Stimulated activated CD4-positive, alpha-beta T cell treated with anti-CD3 and anti-CD28 coated beads, Interleukin-12 subunit alpha, Interleukin-12 subunit beta, amount 100 ng/mL, for 24 hours (primary cell): ENCODE results near the gene TMBIM1.
"Not testable (repeated sequence)": the region's sequence is repeated elsewhere in the genome, so short reads cannot be mapped to it uniquely, and the experiment has no call there.

Experiments
- DNase-seq, 2 experiments: peaks; one replicate each; pipeline ENCODE4 v3.0.0-alpha.2; 2020; ENCODE audit warnings: low read depth in 2 of 2

TMBIM1 gene

DNA sequence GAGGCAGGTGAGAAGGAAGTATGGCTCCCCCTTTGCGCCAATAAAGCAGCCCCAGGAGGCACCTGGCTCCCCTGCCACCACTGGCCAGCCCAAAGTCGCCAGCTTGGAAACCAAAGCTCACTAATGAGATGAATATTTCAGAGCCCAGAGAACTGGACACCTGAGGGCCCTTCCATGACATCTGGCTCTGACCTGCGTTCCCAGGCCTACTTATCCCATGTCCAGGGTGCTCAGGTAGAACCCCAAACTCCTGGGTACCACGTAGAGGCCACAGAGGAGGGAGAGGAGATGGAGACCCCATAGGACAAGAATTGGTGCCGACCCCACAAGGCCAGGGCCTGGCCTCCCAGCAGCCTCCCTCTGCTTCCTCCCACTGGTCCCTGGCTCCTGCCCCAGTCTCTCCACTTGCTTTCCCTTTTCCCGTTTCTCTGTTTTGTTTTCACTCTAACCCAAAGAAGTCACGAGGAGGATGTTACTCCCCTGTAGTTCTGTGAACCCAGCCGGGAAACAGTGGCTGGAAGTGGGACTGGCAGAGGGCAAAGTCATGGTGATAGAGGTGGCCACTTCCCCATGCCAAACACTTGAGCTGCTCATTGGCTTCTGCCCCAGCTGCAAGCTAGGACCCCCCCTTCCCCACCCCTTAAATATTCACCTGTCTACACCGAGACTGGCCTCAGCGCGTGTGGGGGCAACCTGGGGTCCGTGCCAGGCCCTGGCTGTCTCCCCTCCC lies 820 bp downstream of the TMBIM1 start:
- no peak for DNase-seq

- peak in 1 of 2 experiments; percentile 41 for DNase-seq
Observed at GRCh38 chr2:218290316-218291261, 1.7 kb downstream of the TMBIM1 start.

DNA sequence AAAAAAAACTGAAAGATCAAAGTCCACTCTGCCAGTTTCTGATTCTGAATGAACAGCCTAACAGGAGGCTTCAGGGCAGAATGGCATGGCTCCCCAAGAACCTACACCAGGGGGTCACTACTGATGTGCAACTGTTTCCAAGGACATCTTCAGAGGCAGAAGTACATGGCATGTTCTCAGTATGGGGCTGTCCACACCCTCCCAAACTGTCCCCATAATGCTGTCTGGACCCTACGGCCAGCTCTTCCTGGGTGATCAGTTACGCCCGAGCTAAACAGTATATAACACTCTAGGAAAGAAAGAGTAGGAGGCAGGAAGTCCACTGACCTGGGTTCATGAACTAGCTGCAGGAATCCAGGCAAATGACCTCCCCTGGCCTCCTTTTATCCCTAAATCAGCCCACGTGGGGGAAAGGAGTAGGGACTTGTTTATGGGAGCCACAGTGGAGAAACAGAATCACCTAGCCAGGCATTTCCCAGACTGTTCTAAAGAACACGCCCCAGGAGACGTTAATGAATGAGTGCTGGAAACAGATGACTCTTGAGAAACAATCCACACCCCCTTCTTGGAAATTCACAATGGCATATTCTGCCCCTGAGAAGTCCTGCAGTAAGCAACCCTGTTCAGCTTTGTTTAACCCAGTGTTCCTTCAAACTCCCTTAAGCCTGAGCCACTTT lies 2.5 kb downstream of the TMBIM1 start:
- DNase-seq = no peak

DNA sequence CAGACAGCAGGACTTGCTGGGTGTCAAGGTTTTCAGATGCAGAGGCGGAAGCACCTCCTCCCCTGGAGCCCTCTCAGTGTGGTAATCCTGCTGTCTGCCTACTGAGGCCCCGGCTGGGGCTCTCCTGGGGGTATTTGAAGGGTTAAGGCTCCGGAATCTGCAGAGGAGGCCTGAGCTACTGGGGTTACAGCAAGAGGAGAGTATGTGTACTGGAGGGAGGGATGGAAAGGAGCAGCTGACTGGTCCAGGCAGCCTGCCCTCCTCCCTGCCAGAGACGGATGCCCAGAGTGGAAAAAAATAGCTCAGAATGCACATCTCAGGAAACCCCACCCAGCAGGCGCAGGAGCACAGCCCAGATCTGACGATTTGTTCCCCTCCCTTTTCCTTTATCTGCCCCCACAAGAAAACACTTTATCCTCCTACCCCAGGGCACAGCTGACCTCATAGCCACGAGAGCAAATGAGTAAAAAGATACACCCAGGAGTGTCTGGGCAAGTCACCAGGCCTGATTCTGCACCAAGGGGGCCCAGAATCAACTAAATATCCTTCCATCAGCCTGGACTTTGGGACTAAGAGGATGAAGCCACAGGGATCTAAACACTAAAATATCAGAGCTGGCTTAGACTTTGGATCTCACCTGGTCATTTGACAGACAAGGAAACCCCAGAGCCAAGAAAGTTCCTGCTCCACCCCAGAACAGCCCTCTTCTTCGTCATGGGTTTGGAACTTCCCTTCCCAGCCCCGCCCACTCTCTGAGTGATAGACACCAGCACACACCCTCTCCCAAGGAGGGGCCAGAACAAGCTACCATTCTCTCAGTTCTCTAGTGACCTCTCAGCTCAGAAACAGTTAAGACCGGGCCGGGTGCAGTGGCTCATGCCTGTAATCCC lies 5.5 kb downstream of the TMBIM1 start:
- peak; percentile 55 to 75 for DNase-seq

DNA sequence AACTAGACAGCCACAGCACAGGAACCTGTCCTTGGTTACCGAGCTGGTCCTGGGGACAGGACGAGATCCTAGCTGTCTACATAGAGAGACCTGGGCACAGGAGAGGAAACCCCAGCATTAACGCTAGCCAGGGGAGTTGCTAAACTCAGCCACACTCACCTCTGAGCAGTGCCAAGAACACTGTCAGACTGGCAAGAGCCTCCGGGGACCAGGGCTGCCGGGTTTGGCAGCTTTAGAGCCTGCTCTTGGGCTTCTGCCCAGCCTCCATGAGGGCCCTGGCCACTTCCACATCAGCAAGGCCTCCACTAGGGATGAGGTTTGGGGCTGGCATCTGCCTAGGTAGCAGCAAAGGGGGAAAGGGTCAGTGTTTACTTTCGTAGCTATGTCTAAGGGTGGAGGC lies 6.7 kb downstream of the TMBIM1 start:
- no peak for DNase-seq

DNA sequence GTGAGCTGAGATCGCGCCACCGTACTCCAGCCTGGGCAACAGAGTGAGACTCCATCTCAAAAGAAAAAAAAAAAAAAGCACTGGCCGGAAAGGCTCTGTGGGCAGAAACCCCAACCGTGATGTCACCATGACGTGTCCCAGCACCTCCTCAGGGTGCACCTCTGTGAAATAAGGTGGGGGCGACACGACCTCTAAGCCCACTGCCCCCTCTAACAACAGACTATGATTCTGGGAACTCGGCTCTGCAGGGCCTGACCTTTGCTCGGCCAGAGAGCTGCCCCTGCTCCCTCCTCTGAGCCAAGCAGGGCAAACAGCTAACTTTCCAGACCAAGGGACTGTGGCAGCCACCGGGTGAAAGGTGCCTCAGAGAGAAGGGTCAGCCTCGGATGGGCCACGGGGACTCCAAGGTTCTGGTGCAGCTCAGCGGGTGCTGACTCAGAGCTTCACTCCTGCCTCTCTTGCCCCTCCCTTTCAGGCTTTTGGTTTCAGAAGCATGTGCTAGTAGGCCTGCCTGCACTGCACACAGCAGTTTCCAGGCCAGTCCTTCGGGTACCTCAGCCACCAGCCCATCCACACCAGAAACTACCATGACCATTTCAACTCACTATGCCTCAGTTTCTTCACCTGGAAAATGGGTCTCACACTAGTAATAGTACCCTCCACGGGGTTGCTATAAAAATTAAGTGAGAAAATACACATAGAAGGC lies 8.0 kb downstream of the TMBIM1 start:
- peak; percentile 44 to 48 for DNase-seq

DNA sequence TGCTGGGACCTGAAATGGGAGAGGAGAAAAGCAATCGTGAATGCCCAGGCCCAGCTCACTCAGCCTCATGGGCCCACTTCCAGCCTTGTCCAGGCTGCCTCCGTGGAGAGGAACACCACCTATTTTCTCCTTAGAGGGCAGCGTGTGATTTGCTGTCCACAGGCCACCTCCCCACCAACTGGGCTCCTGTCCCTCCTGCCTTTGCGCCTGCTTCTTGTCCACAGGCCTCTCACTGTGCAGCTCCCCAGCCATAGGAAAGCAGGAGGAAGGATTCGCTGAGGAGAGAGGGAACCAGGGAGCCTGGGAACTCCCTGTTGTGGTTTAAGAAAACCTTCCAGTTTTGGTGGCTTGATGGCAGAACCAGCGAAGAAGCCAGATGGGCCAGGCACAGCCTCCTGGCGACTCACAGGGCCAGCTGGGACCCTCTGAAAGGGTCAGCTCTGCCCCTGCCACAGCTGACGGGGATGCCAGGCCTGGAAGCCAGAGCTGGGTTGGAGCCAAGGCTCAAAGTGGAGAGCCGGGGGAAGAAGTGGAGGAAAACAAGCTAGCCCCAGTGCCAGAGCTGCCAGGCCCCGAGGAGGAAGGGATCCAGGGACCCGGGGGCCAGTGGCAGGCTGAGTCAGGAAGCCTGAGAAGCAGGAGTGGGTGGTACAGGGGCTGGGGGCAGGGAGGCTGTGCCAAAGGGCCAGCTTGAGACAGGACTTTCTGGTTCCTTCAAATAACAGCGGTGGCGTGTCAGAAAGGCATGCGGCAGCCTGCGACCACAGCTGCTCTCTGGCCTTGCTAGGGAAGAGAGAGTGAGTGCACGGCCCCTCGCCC lies 9.9 kb downstream of the TMBIM1 start:
- DNase-seq = no peak

DNA sequence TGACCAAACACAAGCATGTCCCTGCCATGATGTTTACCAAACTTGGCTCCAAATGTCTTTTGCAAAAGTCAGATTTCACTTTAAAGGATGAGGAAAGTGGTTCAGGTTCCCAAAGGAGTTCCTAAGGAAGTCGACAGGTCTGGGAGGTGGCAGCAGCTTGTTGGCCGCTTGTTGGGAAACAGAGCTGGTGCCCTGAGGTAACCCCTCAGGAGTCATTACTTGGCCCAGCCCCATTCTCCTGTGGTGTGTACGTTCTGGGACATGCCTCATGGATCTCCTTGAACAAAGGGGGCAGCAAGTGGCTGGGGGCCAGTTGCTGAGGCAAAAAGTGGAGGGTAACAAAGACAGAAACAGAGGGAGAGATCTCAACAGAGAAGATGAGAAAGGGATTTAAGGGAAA lies 10.9 kb downstream of the TMBIM1 start:
- no peak for DNase-seq

DNA sequence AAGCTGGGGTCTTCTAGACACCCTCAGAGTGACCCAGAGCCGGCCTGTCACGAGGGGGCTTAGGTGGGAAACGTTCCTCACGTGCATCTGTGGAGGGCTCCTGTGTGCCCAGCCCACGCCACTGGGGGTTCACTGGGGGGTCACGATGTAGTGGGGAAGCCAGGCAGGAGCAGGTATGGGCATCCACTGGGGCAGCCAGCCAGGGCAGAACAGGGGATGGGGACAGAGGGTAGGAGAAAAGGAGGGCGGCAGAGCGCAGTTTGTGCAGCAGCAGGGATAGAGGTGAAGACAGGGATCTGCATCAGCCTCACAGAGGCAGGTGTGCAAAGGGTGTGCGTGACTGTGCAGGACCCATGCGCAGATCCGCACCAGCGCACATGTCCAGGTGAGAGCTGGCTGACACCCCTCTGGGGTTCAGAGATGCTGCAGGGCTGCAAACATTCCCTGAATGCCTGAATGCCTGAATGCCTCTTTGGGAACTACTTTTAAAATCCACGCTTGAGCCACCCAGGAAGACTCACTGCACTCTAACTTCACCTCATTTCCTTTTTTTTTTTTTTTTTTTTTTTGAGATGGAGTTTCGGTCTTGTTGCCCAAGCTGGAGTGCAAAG lies 11.9 kb downstream of the TMBIM1 start:
- no peak for DNase-seq

DNA sequence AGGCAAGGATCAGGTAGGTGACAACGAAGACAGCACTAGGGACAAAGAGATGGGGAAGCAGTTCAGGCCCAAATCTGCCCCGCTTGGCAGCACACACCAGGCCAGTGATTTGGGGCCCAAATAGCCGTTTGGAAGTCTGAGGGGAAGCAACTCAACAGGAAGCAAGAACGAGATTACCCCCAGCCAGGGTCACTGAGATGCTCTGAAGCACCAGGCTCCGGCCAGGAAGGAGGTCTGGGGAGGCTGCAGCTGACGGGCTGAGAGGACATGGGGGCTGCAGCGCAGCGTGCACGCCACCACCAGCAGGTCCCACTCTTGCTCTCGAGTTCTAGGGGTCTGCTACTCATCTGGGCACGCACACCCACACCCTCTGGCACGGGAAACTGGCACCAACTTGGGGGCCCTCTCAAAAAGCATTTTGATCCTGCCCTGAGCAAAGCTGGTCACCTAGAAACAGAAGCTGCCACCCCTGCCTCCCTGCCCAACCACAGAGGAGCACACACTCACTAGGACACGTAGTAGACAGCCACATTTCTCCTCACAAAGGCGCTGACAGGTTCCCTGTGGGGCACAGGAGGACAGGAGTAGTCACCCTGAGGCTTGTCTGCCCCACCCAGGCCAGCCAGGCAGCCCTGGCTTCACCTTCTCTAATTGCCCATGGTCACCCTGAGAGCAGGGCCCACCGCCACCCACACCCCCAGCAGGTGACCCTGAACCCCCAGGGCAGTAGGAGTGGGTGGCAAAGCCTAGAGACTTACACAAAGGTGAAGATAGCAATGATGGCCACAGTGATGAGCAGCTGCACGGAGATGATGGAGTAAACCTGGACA lies 13.6 kb downstream of the TMBIM1 start:
- no peak for DNase-seq

- DNase-seq = no peak
Observed at GRCh38 chr2:218277921-218278320, 14.4 kb downstream of the TMBIM1 start.

GRCh38 chr2:218276986-218277755 lies 15.1 kb downstream of the TMBIM1 start:
- DNase-seq = no peak

DNA sequence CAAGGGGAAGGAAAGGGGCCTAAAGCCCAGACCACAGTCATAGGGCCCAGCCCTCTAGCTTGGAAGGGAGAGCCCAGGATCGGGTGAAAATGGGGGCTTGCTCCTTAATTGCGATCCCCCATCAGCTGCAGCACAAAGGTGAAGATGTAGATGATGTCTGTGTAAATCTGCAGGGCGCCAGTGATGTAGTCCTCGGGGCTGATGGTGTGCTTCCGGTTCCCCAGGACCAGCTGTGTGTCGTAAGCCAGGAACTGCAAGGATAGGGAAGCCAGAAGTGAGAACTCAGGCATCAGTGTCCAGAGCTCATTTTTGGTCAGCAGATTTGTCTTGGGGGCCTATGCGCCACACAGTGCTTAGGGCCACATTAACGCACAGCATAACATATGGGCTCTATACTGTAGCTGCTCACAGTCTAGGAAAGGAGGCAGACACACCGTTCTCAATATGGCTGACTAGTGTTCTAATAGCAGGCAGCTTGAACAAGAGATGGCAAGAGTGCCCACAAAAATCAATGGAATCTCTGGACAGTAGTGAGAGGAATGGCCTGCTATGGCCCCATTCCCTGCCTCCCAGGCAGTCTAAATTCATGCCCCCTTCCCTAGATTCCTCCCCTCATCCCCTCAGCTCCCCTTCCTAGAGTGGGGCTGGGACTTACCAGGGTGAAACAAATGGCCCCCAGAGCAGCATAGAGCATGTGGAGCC lies 16.8 kb downstream of the TMBIM1 start:
- no peak for DNase-seq

DNA sequence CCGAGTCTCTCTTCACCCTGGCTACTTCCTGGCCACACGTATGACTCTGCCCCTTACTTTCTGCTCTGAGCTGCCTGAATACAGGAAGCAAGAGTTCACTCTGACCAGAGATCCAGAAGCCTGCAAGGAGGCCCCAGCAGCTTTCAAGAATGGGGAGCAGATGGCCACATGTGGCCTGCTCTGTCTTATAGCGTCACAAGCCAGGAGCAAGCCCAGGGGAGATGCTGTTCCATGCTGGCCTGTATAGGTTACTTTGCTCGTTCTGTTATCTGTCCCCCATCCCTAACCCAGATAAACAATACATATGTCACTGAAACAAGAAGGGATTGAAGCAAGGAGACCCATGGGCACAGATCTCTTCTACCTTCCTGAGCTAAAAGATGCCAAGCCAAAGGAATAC lies 17.7 kb downstream of the TMBIM1 start:
- no peak for DNase-seq

- no peak for DNase-seq
Observed at GRCh38 chr2:218273908-218274249, 18.4 kb downstream of the TMBIM1 start.

DNA sequence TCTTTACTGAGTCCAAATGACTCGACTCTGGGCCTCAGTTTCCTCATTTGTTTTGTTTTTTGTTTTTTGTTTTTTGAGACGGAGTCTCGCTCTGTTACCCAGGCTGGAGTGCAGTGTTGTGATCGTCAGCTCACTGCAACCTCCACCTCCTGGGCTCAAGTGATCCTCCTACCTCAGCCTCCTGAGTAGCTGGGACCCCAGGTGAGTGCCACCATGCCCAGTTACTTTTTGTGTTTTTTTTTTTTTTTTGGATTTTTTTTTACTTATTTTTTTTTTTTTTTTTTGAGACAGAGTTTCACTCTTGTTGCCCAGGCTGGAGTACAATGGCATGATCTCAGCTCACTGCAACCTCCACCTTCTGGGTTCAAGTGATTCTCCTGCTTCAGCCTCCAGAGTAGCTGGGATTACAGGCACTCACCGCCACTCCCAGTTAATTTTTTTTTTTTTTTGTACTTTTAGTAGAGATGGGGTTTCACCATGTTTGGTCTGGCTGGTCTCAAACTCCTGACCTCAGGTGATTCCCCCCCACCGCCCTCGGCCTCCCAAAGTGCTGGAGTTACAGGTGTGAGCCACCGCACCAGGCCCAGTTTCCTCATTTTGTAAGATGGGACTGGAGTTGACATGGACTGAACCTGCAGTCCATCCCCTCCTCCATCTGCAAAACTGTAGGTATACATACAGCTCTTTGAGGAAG lies 18.9 kb downstream of the TMBIM1 start:
- DNase-seq = not testable (repeated sequence)
